ENCODE results near the gene CHD3.

The CHD3 gene

DNA sequence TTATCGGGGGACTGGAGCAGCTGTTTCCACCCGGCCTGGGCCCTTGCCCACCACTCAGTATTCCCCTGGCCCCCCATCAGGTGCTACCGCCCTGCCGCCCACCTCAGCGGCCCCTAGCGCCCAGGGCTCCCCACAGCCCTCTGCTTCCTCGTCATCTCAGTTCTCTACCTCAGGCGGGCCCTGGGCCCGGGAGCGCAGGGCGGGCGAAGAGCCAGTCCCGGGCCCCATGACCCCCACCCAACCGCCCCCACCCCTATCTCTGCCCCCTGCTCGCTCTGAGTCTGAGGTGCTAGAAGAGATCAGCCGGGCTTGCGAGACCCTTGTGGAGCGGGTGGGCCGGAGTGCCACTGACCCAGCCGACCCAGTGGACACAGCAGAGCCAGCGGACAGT is 39.9 kb upstream of the CHD3 start:
- H3K27me3 ChIP-seq (replicated peaks; ENCODE audit: insufficient read depth, low read length): no peaks in the 10 kb centered on the region
- H3K9ac ChIP-seq (ENCODE audit: low read length): no peak overlapping the region
- TF ChIP-seq, protein P1, sequence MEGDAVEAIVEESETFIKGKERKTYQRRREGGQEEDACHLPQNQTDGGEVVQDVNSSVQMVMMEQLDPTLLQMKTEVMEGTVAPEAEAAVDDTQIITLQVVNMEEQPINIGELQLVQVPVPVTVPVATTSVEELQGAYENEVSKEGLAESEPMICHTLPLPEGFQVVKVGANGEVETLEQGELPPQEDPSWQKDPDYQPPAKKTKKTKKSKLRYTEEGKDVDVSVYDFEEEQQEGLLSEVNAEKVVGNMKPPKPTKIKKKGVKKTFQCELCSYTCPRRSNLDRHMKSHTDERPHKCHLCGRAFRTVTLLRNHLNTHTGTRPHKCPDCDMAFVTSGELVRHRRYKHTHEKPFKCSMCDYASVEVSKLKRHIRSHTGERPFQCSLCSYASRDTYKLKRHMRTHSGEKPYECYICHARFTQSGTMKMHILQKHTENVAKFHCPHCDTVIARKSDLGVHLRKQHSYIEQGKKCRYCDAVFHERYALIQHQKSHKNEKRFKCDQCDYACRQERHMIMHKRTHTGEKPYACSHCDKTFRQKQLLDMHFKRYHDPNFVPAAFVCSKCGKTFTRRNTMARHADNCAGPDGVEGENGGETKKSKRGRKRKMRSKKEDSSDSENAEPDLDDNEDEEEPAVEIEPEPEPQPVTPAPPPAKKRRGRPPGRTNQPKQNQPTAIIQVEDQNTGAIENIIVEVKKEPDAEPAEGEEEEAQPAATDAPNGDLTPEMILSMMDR (IDR thresholded peaks at IDR 0.05; ENCODE audit: low read length): no peak
- TF ChIP-seq EZH2phosphoT487 (IDR thresholded peaks at IDR 0.05; ENCODE audit: low read length) (no peak), EZH2 (optimal IDR thresholded peaks at IDR 0.05; ENCODE audit: low read depth, low read length) (no peak)
- no peak overlapping the region for H2AFZ ChIP-seq (ENCODE audit: low read length)
- H3K4me1 ChIP-seq (ENCODE audit: low read length): peaks cover 11% of the 10 kb centered on the region
- H3K9me2 ChIP-seq (replicated peaks; ENCODE audit: insufficient read depth, low read length): no peaks in the 10 kb centered on the region
- no peaks in the 10 kb centered on the region for H3K36me3 ChIP-seq (replicated peaks; ENCODE audit: insufficient read depth, low read length)
- H4K20me1 ChIP-seq (ENCODE audit: insufficient read depth, low read length): no peaks in the 10 kb centered on the region
- peaks cover 7% of the 10 kb centered on the region; the same call in 1 of the 2 replicates for H3F3A ChIP-seq (ENCODE audit: insufficient read depth, low read length)
- H3K27ac ChIP-seq (ENCODE audit: low read length): no peak overlapping the region
- H3K4me3 ChIP-seq (ENCODE audit: low read length): no peak overlapping the region
- H3K4me2 ChIP-seq (ENCODE audit: low read depth, low read length): no peak overlapping the region
- no peaks in the 10 kb centered on the region for H3K9me3 ChIP-seq (replicated peaks; ENCODE audit: insufficient read depth, low read length)
- no peak for DNase-seq
- H3K79me2 ChIP-seq (ENCODE audit: low read length): peaks cover 10% of the 10 kb centered on the region

DNA sequence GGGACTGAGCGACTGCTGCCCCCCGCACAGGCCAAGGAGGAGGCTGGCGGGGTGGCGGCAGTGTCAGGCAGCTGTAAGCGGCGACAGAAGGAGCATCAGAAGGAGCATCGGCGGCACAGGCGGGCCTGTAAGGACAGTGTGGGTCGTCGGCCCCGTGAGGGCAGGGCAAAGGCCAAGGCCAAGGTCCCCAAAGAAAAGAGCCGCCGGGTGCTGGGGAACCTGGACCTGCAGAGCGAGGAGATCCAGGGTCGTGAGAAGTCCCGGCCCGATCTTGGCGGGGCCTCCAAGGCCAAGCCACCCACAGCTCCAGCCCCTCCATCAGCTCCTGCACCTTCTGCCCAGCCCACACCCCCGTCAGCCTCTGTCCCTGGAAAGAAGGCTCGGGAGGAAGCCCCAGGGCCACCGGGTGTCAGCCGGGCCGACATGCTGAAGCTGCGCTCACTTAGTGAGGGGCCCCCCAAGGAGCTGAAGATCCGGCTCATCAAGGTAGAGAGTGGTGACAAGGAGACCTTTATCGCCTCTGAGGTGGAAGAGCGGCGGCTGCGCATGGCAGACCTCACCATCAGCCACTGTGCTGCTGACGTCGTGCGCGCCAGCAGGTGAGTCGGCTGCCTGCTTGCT is 39.3 kb upstream of the CHD3 start:
- H2AFZ ChIP-seq (ENCODE audit: low read length): no peak overlapping the region
- H3K9me3 ChIP-seq (replicated peaks; ENCODE audit: insufficient read depth, low read length): no peaks in the 10 kb centered on the region
- H3K36me3 ChIP-seq (replicated peaks; ENCODE audit: insufficient read depth, low read length): no peaks in the 10 kb centered on the region
- TF ChIP-seq, protein P1 (IDR thresholded peaks at IDR 0.05; ENCODE audit: low read length): no peak
- TF ChIP-seq EZH2 (optimal IDR thresholded peaks at IDR 0.05; ENCODE audit: low read depth, low read length) (no peak), EZH2phosphoT487 (IDR thresholded peaks at IDR 0.05; ENCODE audit: low read length) (no peak)
- H3K4me2 ChIP-seq (ENCODE audit: low read depth, low read length): no peak overlapping the region
- no peak overlapping the region for H3K9ac ChIP-seq (ENCODE audit: low read length)
- H4K20me1 ChIP-seq (ENCODE audit: insufficient read depth, low read length): no peaks in the 10 kb centered on the region
- no peak for DNase-seq
- H3F3A ChIP-seq (ENCODE audit: insufficient read depth, low read length): peaks cover 3% of the 10 kb centered on the region; the same call in 1 of the 2 replicates
- H3K27ac ChIP-seq (ENCODE audit: low read length): no peak overlapping the region
- no peak overlapping the region for H3K4me3 ChIP-seq (ENCODE audit: low read length)
- peaks cover 11% of the 10 kb centered on the region for H3K4me1 ChIP-seq (ENCODE audit: low read length)
- H3K27me3 ChIP-seq (replicated peaks; ENCODE audit: insufficient read depth, low read length): no peaks in the 10 kb centered on the region
- no peaks in the 10 kb centered on the region for H3K9me2 ChIP-seq (replicated peaks; ENCODE audit: insufficient read depth, low read length)
- H3K79me2 ChIP-seq (ENCODE audit: low read length): peaks cover 8% of the 10 kb centered on the region

DNA sequence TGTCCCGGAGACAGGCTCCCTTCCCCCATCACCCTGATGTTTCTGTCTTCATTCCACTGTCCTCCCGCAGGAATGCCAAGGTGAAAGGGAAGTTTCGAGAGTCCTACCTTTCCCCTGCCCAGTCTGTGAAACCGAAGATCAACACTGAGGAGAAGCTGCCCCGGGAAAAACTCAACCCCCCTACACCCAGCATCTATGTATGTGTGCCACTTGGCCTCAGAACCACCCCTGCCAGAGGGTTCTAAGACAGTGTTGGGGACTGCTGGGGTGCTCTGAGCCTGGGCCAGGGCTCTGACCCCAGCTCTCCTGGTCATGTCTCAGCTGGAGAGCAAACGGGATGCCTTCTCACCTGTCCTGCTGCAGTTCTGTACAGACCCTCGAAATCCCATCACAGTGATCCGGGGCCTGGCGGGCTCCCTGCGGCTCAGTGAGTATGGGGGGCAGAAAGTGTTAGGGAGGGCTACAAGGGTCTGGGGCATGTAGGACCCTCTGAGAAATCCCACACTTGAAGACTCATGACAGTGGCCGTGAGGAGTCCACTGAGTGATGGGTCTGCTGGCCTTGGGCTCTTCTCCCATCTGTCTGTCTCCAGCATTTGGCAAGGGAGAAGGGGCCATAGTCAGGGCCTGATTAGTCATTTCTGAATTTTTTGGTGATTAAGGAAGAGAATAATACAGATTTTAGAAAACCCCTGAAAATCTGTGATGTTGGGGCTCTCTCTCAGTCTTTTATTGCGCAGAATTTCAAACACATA is 38.7 kb upstream of the CHD3 start:
- Histone ChIP-seq H3K36me3 (replicated peaks; ENCODE audit: insufficient read depth, low read length) (no peaks in the 10 kb centered on the region), H3K79me2 (ENCODE audit: low read length) (peaks cover 7% of the 10 kb centered on the region)

More for the DNA sequence above, 38.7 kb upstream of the CHD3 start:
- no peak overlapping the region for H3K9ac ChIP-seq (ENCODE audit: low read length)
- TF ChIP-seq EZH2phosphoT487 (IDR thresholded peaks at IDR 0.05; ENCODE audit: low read length): no peak
- TF ChIP-seq, protein P1 (IDR thresholded peaks at IDR 0.05; ENCODE audit: low read length): no peak
- no peak for TF ChIP-seq EZH2 (optimal IDR thresholded peaks at IDR 0.05; ENCODE audit: low read depth, low read length)
- no peak overlapping the region for H3K4me3 ChIP-seq (ENCODE audit: low read length)
- no peaks in the 10 kb centered on the region for H4K20me1 ChIP-seq (ENCODE audit: insufficient read depth, low read length)
- DNase-seq: no peak
- no peak overlapping the region for H3K4me2 ChIP-seq (ENCODE audit: low read depth, low read length)
- no peaks in the 10 kb centered on the region for H3K9me2 ChIP-seq (replicated peaks; ENCODE audit: insufficient read depth, low read length)
- no peaks in the 10 kb centered on the region; the same call in 1 of the 2 replicates for H3F3A ChIP-seq (ENCODE audit: insufficient read depth, low read length)
- H3K9me3 ChIP-seq (replicated peaks; ENCODE audit: insufficient read depth, low read length): no peaks in the 10 kb centered on the region
- H2AFZ ChIP-seq (ENCODE audit: low read length): no peak overlapping the region
- H3K4me1 ChIP-seq (ENCODE audit: low read length): peaks cover 11% of the 10 kb centered on the region
- H3K27me3 ChIP-seq (replicated peaks; ENCODE audit: insufficient read depth, low read length): no peaks in the 10 kb centered on the region
- H3K27ac ChIP-seq (ENCODE audit: low read length): no peak overlapping the region
